Activated CD8-positive, alpha-beta T cell treated with anti-CD3 and anti-CD28 coated beads for 36 hours (primary cell): ENCODE data around the gene MEGF11. TPM values are rescaled to one million over a fixed set of nuclear protein-coding genes. Genes with fewer than 3 reads are reported as not detected.

Experiments
- ATAC-seq: fragments of 200-7000 bp; cut with Tn5 transposase; one replicate; pipeline ENCODE4 v1.10.0; 2021; ENCODE audit warnings: mild to moderate bottlenecking, moderate library complexity
- CTCF ChIA-PET: fragments of 350-600 bp; sonication (Branson Sonifier 250); formaldehyde crosslinking; loops from one replicate; lab custom pipeline; 2021; ENCODE audit warnings: antibody characterized with exemption; lab: Charles Lee
- POLR2A ChIA-PET: fragments of 350-600 bp; sonication (Branson Sonifier 250); formaldehyde crosslinking; loops from one replicate; lab custom pipeline; 2021; ENCODE audit warnings: antibody characterized with exemption; lab: Charles Lee
- DNase-seq: peaks from one replicate; pipeline ENCODE4 v3.0.0-alpha.2; 2020
- H3K27ac Mint-ChIP-seq: one replicate; pipeline ENCODE4 v1.8.0; 2021; ENCODE audit warnings: mild to moderate bottlenecking, mixed read lengths
- H3K27me3 Mint-ChIP-seq: one replicate; pipeline ENCODE4 v1.8.0; 2021; ENCODE audit warnings: mixed read lengths
- H3K36me3 Mint-ChIP-seq: one replicate; pipeline ENCODE4 v1.8.0; 2021; ENCODE audit warnings: low read depth, mixed read lengths
- H3K4me1 Mint-ChIP-seq: one replicate; pipeline ENCODE4 v1.8.0; 2021; ENCODE audit warnings: low read depth, mixed read lengths
- H3K4me3 Mint-ChIP-seq: one replicate; pipeline ENCODE4 v1.8.0; 2021; ENCODE audit warnings: mild to moderate bottlenecking, moderate library complexity, mixed read lengths
- H3K9me3 Mint-ChIP-seq: one replicate; pipeline ENCODE4 v1.8.0; 2021; ENCODE audit warnings: mixed read lengths
- CTCF ChIP-seq: fragments of 200-600 bp; IDR thresholded peaks from one replicate; pipeline ENCODE4 v1.8.0; 2022; ENCODE audit warnings: antibody characterized with exemption, mild to moderate bottlenecking
- intact Hi-C: fragments of 100-400 bp; cut with micrococcal nuclease; formaldehyde crosslinking; loops from one replicate; pipeline ENCODE4 v1.10.0; 2022
- total RNA-seq, 2 experiments: library from RNA; stranded (reverse); gene quantifications; one replicate each; pipeline ENCODE4 v1.2.3, GENCODE V29; 2021

The MEGF11 gene
- total RNA-seq, 2 experiments from 2014 or later = not detected

GRCh38 chr15:66278056-66278455 lies 24.5 kb upstream of the MEGF11 start:
- intact Hi-C loops = no loop called here
- peaks cover 2% of the 10 kb centered on the region for H3K9me3 Mint-ChIP-seq
- H3K27ac Mint-ChIP-seq = no peak overlapping the region
- H3K36me3 Mint-ChIP-seq = no peaks in the 10 kb centered on the region
- DNase-seq (no peak), ATAC-seq (no peak)
- POLR2A ChIA-PET = interaction anchor here (1.0 kb wide), 1 partner anchor 12 kb away, joined by 5 read pairs; no protein-coding TSS in a partner anchor
- peaks cover 3% of the 10 kb centered on the region for H3K27me3 Mint-ChIP-seq
- TF ChIP-seq CTCF = no peak
- CTCF ChIA-PET = no interaction called here
- H3K4me1 Mint-ChIP-seq = no peaks in the 10 kb centered on the region
- no peak overlapping the region for H3K4me3 Mint-ChIP-seq

- TF ChIP-seq CTCF = no peak
- Mint-ChIP-seq H3K4me1 (no peaks in the 10 kb centered on the region), H3K4me3 (no peak overlapping the region), H3K9me3 (peaks cover 2% of the 10 kb centered on the region), H3K27me3 (peaks cover 3% of the 10 kb centered on the region), H3K27ac (no peak overlapping the region), H3K36me3 (no peaks in the 10 kb centered on the region)
- ChIA-PET CTCF (interaction anchor here (1.5 kb wide), 1 partner anchor 11 kb away, joined by 7 read pairs; no protein-coding TSS in a partner anchor), POLR2A (interaction anchor here (0.6 kb wide), 1 partner anchor 250 kb away, joined by 3 read pairs; no protein-coding TSS in a partner anchor)
- DNase-seq (no peak), ATAC-seq (no peak)
- intact Hi-C loops = no loop called here
Observed at GRCh38 chr15:66276546-66276945, 23.0 kb upstream of the MEGF11 start.

- ChIA-PET POLR2A (interaction anchor here (0.7 kb wide), 1 partner anchor 10 kb away, joined by 3 read pairs; no protein-coding TSS in a partner anchor), CTCF (interaction anchor here (0.7 kb wide), 1 partner anchor 12 kb away, joined by 4 read pairs; no protein-coding TSS in a partner anchor)
- Mint-ChIP-seq H3K9me3 (peaks cover 2% of the 10 kb centered on the region), H3K4me1 (peaks cover 4% of the 10 kb centered on the region), H3K4me3 (no peak overlapping the region), H3K27ac (no peak overlapping the region), H3K27me3 (peaks cover 3% of the 10 kb centered on the region), H3K36me3 (no peaks in the 10 kb centered on the region)
- no peak for DNase-seq
- intact Hi-C loops = no loop called here
- TF ChIP-seq CTCF = no peak
- ATAC-seq = no peak
Observed at GRCh38 chr15:66275352-66275751, 21.8 kb upstream of the MEGF11 start.

- CTCF ChIA-PET = interaction anchor here (1.2 kb wide), 1 partner anchor 185 kb away, joined by 3 read pairs; no protein-coding TSS in a partner anchor
- no peak for TF ChIP-seq CTCF
Observed at GRCh38 chr15:66270932-66271331, 17.4 kb upstream of the MEGF11 start.

GRCh38 chr15:66269326-66270090 lies 16.0 kb upstream of the MEGF11 start:
- Mint-ChIP-seq H3K9me3 (peaks cover 1% of the 10 kb centered on the region), H3K27ac (no peak overlapping the region), H3K27me3 (peaks cover 3% of the 10 kb centered on the region), H3K36me3 (no peaks in the 10 kb centered on the region), H3K4me3 (no peak overlapping the region), H3K4me1 (peaks cover 4% of the 10 kb centered on the region)
- DNase-seq = no peak
- POLR2A ChIA-PET = interaction anchor here (0.7 kb wide), 1 partner anchor 446 kb away, joined by 3 read pairs; no protein-coding TSS in a partner anchor
- no peak for TF ChIP-seq CTCF
- no peak for ATAC-seq
- intact Hi-C loops = no loop called here
- CTCF ChIA-PET = interaction anchor here (0.6 to 1.2 kb wide), 2 partner anchors 184 to 328 kb away, joined by 3 read pairs; no protein-coding TSS in a partner anchor

More at GRCh38 chr15:66270932-66271331, 17.4 kb upstream of the MEGF11 start:
- DNase-seq (no peak), ATAC-seq (no peak)
- Mint-ChIP-seq H3K4me3 (no peak overlapping the region), H3K27ac (no peak overlapping the region), H3K9me3 (peaks cover 2% of the 10 kb centered on the region), H3K36me3 (no peaks in the 10 kb centered on the region), H3K4me1 (peaks cover 4% of the 10 kb centered on the region), H3K27me3 (peaks cover 3% of the 10 kb centered on the region)
- POLR2A ChIA-PET = no interaction called here
- intact Hi-C loops = no loop called here
